Upper lobe of left lung (tissue), 6 donors: ENCODE measurements around the gene ADPRHL1. TPM values are rescaled to one million over a fixed set of nuclear protein-coding genes. Genes with fewer than 3 reads are reported as not detected.

ENCODE experiments used
- ATAC-seq, 2 donors: fragments of 200-7000 bp; cut with Tn5 transposase; one replicate each; pipeline ENCODE4 v1.9.1; 2022; ENCODE audit warnings: mild to moderate bottlenecking in 2 of 2, moderate library complexity in 2 of 2; ENCODE audit not compliant: low FRiP score in 2 of 2
- DNase-seq, 2 donors: peaks; one replicate each; pipeline ENCODE4 v3.0.0-alpha.2; 2019 to 2020
- H3K27ac ChIP-seq, 4 donors: fragments of 200-600 bp; sonication (generic); one replicate each; pipeline ENCODE4 v1.5.1; 2016 to 2019
- H3K27me3 ChIP-seq, 4 donors: fragments of 200-600 bp; sonication (generic); one replicate each; pipeline ENCODE4 v1.5.1; 2017 to 2019
- H3K36me3 ChIP-seq, 4 donors: fragments of 200-600 bp; sonication (generic); one replicate each; pipeline ENCODE4 v1.5.1; 2016 to 2019
- H3K4me1 ChIP-seq, 4 donors: fragments of 200-600 bp; sonication (generic); one replicate each; pipeline ENCODE4 v1.5.1; 2018 to 2019
- H3K4me3 ChIP-seq, 4 donors: fragments of 200-600 bp; sonication (generic); one replicate each; pipeline ENCODE4 v1.5.1; 2017 to 2019; ENCODE audit warnings: mild to moderate bottlenecking in 2 of 4, moderate library complexity in 1 of 4
- H3K9me3 ChIP-seq, 4 donors: fragments of 200-600 bp; sonication (generic); one replicate each; pipeline ENCODE4 v1.5.1; 2018 to 2019
- EP300 ChIP-seq, 4 donors: sonication (generic); formaldehyde crosslinking; IDR thresholded peaks; one replicate each; pipeline ENCODE4 v1.5.1; 2017; ENCODE audit warnings: antibody characterized with exemption in 4 of 4, control low read depth in 2 of 4
- POLR2A ChIP-seq, 4 donors: fragments of 450-650 bp; IDR thresholded peaks; one replicate each; pipeline ENCODE4 v1.5.1; 2016 to 2017; ENCODE audit warnings: antibody characterized with exemption in 4 of 4, mild to moderate bottlenecking in 2 of 4
- POLR2AphosphoS5 ChIP-seq, 2 donors: sonication (generic); formaldehyde crosslinking; IDR thresholded peaks; one replicate each; pipeline ENCODE4 v1.5.1; 2017; ENCODE audit warnings: antibody characterized with exemption in 2 of 2
- WGBS, 2 donors: methylation state at CpG; one replicate each; pipeline ENCODE4 v1.1.5; 2017 to 2018; 5-methylcytosine and 5-hydroxymethylcytosine counted together
- total RNA-seq, 6 donors: library from RNA; depleted of rRNA in 4 of 6; stranded (reverse); fragments of >200 nt in 4 of 6; gene quantifications; one replicate each; pipeline versions ENCODE4 v1.1.0 to v1.2.1, GENCODE V29; 2016 to 2021
- TF ChIP-seq, protein P1 (sequence below), 6 experiments: fragments of 450-650 bp in 4 of 6; fragments of 200-600 bp in 2 of 6; sonication (generic) in 2 of 6; IDR thresholded peaks; one replicate each; pipeline ENCODE4 v1.5.1; 2016 to 2019; ENCODE audit warnings: antibody characterized with exemption in 6 of 6
- donor health status: DM: no; HTN: no; CAD: no; lungs with moderate emphysema.
- donor health status: DM: no; HTN: yes; CAD: no; lungs with severe emphysema.

Gene ADPRHL1
- 1 to 10 TPM in 5 of 6 donors, under 1 TPM in 1; 0.59 to 6.3 (median 2.8) TPM for total RNA-seq

DNA sequence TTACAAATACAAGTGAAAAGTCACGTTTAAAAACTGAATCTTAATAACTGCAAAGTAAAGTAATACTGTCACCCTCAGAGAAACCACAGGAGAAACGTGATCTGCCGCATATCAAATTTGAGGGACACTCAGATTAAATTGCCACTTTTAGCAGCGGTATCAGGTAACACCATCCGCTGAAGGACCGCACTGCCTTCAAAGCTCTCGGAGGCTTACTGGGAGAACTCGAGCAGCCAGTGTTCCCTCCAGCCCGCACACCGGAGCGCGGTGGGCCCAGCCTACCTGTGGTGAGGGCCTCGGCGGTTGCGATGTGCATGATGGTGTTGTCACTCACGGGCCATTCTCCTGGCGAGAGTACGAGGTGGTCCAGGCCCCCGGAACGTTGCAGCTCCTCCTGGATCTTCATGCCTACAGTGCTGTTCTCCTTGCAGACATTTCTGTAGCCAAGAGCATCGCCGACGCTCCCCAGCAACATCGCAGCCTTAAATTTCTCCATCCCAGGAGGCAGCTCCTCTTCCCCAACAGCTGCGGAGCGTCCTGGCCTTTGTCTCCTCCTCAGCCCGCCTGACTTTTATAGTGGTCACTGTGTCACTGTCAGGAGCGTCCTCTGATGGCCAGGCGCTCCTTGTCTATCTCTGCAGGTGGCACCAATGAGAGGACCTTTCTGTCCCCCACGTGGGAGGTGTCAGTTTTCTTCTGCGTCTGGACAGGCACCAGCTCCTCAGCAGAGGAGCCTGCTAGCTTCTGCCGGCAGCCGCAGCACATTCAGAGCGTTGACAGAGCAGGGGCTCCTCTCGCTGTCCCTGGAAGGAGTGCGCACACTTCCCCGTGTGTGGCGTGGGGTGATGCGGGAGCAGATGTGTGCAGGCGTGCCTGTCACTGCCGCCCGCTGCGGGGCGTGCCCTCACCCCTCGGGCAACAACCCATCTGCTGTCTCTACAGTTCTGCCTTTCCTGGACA lies at the start of gene ADPRHL1:
Gene ADPRHL1 (minus strand): TSS at position 547 of the 960 bp plus-strand sequence. CDS start 51 bp downstream, at position 496.
- DNase-seq (peak in 1 of 2 donors; percentile 79), ATAC-seq (no peak)
- no peaks in the 10 kb centered on the region for H3K27me3 ChIP-seq
- H3K9me3 ChIP-seq = no peaks in the 10 kb centered on the region
- WGBS, 2 donors = 85 to 91% methylated on average over 38 to 44 of the region's 45 CpGs
- peaks cover 3 to 10% (median 8%) of the 10 kb centered on the region in 4 donors for H3K4me1 ChIP-seq
- H3K27ac ChIP-seq = no peak within 1 kb of the TSS
- TF ChIP-seq, protein P1, sequence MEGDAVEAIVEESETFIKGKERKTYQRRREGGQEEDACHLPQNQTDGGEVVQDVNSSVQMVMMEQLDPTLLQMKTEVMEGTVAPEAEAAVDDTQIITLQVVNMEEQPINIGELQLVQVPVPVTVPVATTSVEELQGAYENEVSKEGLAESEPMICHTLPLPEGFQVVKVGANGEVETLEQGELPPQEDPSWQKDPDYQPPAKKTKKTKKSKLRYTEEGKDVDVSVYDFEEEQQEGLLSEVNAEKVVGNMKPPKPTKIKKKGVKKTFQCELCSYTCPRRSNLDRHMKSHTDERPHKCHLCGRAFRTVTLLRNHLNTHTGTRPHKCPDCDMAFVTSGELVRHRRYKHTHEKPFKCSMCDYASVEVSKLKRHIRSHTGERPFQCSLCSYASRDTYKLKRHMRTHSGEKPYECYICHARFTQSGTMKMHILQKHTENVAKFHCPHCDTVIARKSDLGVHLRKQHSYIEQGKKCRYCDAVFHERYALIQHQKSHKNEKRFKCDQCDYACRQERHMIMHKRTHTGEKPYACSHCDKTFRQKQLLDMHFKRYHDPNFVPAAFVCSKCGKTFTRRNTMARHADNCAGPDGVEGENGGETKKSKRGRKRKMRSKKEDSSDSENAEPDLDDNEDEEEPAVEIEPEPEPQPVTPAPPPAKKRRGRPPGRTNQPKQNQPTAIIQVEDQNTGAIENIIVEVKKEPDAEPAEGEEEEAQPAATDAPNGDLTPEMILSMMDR (IDR thresholded peaks at IDR 0.05) = no peak
- TF ChIP-seq POLR2A (IDR thresholded peaks at IDR 0.05) (no peak), EP300 (IDR thresholded peaks at IDR 0.05) (no peak), POLR2AphosphoS5 (IDR thresholded peaks at IDR 0.05) (no peak)
- no peak within 1 kb of the TSS for H3K4me3 ChIP-seq
- H3K36me3 ChIP-seq = peaks cover 3 to 46% (median 29%) of the 10 kb centered on the region in 4 donors

DNA sequence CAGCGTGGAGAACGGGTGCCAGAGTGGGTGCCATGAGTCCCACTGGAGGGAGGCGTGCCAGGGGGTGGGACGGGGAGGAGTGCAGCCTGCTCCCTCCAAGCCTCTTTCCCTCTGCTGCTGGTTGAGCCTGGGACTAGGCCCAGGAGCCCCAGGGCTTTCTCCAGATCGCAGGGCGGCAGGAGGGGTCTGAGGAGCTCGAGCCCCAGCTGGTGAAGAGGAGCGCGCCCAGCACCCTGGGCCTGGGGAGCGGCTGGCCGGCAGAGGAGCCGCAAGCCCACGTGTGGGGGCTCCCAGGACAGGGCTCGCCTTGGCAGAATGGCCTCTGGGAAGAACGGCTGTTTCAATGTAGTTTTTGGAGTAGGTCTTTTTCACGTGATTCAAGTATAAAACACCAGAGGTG lies 49.4 kb upstream of the ADPRHL1 start:
- Histone ChIP-seq H3K4me1 (no peaks in the 10 kb centered on the region), H3K27me3 (no peaks in the 10 kb centered on the region), H3K27ac (no peak overlapping the region), H3K4me3 (no peak overlapping the region), H3K36me3 (peaks cover 28 to 85% (median 61%) of the 10 kb centered on the region in 4 donors), H3K9me3 (no peaks in the 10 kb centered on the region)
- ATAC-seq (no peak), DNase-seq (no peak)
- WGBS, 2 donors = 90 to 91% methylated on average over 13 to 16 of the region's 16 CpGs
- TF ChIP-seq, protein P1 (IDR thresholded peaks at IDR 0.05) = no peak

DNA sequence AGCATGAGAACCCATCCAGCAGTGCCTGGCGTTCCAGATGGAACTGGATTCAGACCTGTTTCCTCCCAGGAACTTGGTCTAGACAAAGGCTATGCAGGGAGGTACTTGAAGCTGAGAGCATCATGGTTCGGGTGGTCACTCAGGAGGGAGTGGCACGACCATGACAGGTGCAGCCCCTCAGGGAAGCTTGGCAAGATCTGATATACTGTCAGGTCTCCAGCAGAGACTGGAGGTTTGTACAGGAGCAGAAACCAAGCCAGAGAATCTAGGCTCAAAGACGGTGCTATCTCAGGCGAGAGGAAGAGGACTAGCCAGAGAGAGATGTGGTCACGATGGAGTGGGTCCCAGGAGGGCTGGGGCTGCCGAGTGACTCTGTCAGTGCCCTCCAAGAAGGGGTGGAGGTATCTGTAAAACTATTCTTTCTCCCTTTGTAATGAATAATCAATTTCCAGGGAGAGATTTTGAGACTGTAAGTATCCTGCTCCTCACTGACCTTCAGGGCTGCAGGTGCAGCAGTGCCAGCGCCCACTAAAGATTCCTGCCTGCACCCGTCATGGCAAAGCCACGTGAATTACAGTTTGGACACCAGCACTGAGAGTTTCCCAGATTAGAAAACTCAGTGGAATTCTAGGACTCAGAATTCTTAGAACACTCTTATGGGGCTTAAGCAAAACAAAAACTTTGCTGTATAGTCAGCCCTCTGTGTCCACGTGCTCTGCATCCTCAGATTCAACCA lies 47.4 kb upstream of the ADPRHL1 start:
- Histone ChIP-seq H3K4me3 (no peak overlapping the region), H3K27me3 (no peaks in the 10 kb centered on the region), H3K27ac (no peak overlapping the region), H3K9me3 (no peaks in the 10 kb centered on the region), H3K4me1 (peaks cover 0 to 6% (median 4%) of the 10 kb centered on the region in 4 donors), H3K36me3 (peaks cover 32 to 100% (median 72%) of the 10 kb centered on the region in 4 donors)
- 83 to 85% methylated on average over 11 of the region's 11 CpGs for WGBS, 2 donors
- no peak for DNase-seq
- no peak for TF ChIP-seq POLR2A (IDR thresholded peaks at IDR 0.05)
- TF ChIP-seq EP300 (IDR thresholded peaks at IDR 0.05) = no peak
- TF ChIP-seq POLR2AphosphoS5 (IDR thresholded peaks at IDR 0.05) = no peak
- TF ChIP-seq, protein P1 (IDR thresholded peaks at IDR 0.05) = no peak
- ATAC-seq = no peak

DNA sequence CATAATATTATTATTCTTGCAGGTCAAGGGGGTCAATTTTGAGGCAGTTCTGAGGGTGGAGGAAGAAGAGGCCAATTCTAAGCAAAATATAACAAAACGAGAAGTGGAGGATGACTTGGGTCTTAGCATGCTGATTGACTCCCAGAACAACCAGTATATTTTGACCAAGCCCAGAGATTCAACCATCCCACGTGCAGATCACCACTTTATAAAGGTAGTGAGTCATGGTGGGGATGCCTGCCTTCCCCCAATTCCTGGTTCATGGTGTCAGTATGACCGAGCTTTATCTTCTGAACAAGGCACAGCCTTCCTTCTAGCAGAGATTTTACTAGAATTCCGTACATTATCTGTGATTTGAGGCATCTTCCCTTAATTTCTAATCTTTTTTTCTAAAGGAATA lies 46.6 kb upstream of the ADPRHL1 start:
- Histone ChIP-seq H3K27ac (no peak overlapping the region), H3K27me3 (no peaks in the 10 kb centered on the region), H3K4me3 (no peak overlapping the region), H3K9me3 (no peaks in the 10 kb centered on the region), H3K4me1 (peaks cover 0 to 13% (median 6%) of the 10 kb centered on the region in 4 donors), H3K36me3 (peaks cover 32 to 100% (median 78%) of the 10 kb centered on the region in 4 donors)
- TF ChIP-seq POLR2A (IDR thresholded peaks at IDR 0.05) (no peak), POLR2AphosphoS5 (IDR thresholded peaks at IDR 0.05) (no peak), EP300 (IDR thresholded peaks at IDR 0.05) (no peak)
- TF ChIP-seq, protein P1 (IDR thresholded peaks at IDR 0.05) = no peak
- no peak for DNase-seq
- no peak for ATAC-seq
- WGBS, 2 donors = 92 to 97% methylated on average over 4 of the region's 4 CpGs
